ENCODE measurements around the gene RANBP10. TPM values are rescaled to one million over a fixed set of nuclear protein-coding genes. Genes with fewer than 3 reads are reported as not detected.
A peak's percentile ranks its signal among the peaks of the same experiment; 100 is the strongest.

RANBP10 gene
- total and polyA plus RNA-seq, 2 of the 13 experiments (the other 11 are each of a cell fraction or from before 2014, with no cell fraction given) = 9.2 to 22.7 TPM

- TF ChIP-seq ZC3H13 (CRISPR knock-in tag; IDR thresholded peaks at IDR 0.05) (peak; percentile 25), NCOA1 (CRISPR knock-in tag; IDR thresholded peaks at IDR 0.05) (peak; percentile 84), ZFY (CRISPR knock-in tag; IDR thresholded peaks at IDR 0.05) (peak; percentile 95), HHEX (CRISPR knock-in tag; IDR thresholded peaks at IDR 0.05) (no peak), ZZZ3 (CRISPR knock-in tag; IDR thresholded peaks at IDR 0.05; ENCODE audit: borderline replicate concordance) (no peak), RBM39 (IDR thresholded peaks at IDR 0.05; ENCODE audit: low read depth, low read length, poor library complexity, severe bottlenecking) (peak; percentile 98), KAT8 (CRISPR knock-in tag; IDR thresholded peaks at IDR 0.05) (peak; percentile 90), SMC3 (IDR thresholded peaks at IDR 0.05; ENCODE audit: low read length) (no peak), PHF5A (CRISPR knock-in tag; IDR thresholded peaks at IDR 0.05; ENCODE audit: low read depth, unreplicated experiment) (peak; percentile 84), ZNF431 (CRISPR knock-in tag; IDR thresholded peaks at IDR 0.05; ENCODE audit: borderline replicate concordance, low read depth) (no peak), ZNF570 (CRISPR knock-in tag; IDR thresholded peaks at IDR 0.05; ENCODE audit: borderline replicate concordance) (no peak), NR2F1 (CRISPR knock-in tag; IDR thresholded peaks at IDR 0.05) (0 out of 4 replicates have a peak, but pooled peaks of 1 of the 2 experiments have one; percentile 22), MXD4 (CRISPR knock-in tag; IDR thresholded peaks at IDR 0.05) (peak; percentile 88; the same call in 1 of the 2 replicates), REL (CRISPR knock-in tag; conservative IDR thresholded peaks at IDR 0.05) (0 out of 2 replicates have a peak, but pooled peaks have one; percentile 75), ZNF10 (CRISPR knock-in tag; IDR thresholded peaks at IDR 0.05; ENCODE audit: borderline replicate concordance, low read depth) (no peak), CREBL2 (CRISPR knock-in tag; IDR thresholded peaks at IDR 0.05; ENCODE audit: borderline replicate concordance) (no peak), FOXK1 (CRISPR knock-in tag; IDR thresholded peaks at IDR 0.05; ENCODE audit: borderline replicate concordance, low read depth) (peak; percentile 46; the same call in 1 of the 2 replicates), ZNF142 (CRISPR knock-in tag; IDR thresholded peaks at IDR 0.05) (peak; percentile 25; the same call in 1 of the 2 replicates), NAIF1 (CRISPR knock-in tag; IDR thresholded peaks at IDR 0.05; ENCODE audit: borderline replicate concordance) (no peak), SRF (IDR thresholded peaks at IDR 0.05; ENCODE audit: low read depth, low read length) (no peak), ZNF670 (CRISPR knock-in tag; IDR thresholded peaks at IDR 0.05; ENCODE audit: borderline replicate concordance) (peak; percentile 92; the same call in 1 of the 2 replicates), PHB2 (IDR thresholded peaks at IDR 0.05; ENCODE audit: partially characterized antibody) (no peak)
These were observed 87.1 kb downstream of the RANBP10 start, which contains the start of gene GFOD2 (continued) for GRCh38 chr16:67719048-67719777.

All from HepG2 (cell line).